GM10266 (cell line): Measurements from ENCODE around the gene ATG16L1.

Experiments used
- DNase-seq: peaks from one replicate; pipeline ENCODE4 v3.0.0; 2012; ENCODE audit errors: extremely low spot score
- TF ChIP-seq, protein P1 (sequence below): IDR thresholded peaks from 2 replicates; pipeline ENCODE4 v1.5.1; 2012; ENCODE audit warnings: mild to moderate bottlenecking, low read depth; ENCODE audit not compliant: control insufficient read depth, insufficient read depth; ENCODE audit errors: missing control alignments

ATG16L1 gene

DNA sequence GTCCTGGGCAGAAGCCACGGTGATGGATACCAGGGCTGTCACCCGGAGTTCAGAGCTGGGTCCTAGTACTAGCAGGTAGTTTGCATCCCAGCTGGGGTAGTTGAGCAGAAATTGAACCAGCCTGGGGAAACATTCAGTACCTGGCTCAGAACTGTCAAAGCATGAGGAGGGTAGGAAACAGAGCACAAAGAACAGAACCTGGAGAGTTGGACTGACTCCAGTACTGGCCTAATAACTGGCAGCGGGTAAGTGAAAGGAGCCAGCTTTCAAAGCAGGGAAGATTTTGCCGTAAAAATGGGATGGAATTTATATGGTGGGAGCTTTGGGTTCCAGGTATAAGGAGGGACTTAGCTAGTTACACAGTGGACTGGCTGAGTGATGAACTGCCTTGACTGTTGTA is 23.8 kb downstream of the ATG16L1 start:
- DNase-seq: no peak
- TF ChIP-seq, protein P1, sequence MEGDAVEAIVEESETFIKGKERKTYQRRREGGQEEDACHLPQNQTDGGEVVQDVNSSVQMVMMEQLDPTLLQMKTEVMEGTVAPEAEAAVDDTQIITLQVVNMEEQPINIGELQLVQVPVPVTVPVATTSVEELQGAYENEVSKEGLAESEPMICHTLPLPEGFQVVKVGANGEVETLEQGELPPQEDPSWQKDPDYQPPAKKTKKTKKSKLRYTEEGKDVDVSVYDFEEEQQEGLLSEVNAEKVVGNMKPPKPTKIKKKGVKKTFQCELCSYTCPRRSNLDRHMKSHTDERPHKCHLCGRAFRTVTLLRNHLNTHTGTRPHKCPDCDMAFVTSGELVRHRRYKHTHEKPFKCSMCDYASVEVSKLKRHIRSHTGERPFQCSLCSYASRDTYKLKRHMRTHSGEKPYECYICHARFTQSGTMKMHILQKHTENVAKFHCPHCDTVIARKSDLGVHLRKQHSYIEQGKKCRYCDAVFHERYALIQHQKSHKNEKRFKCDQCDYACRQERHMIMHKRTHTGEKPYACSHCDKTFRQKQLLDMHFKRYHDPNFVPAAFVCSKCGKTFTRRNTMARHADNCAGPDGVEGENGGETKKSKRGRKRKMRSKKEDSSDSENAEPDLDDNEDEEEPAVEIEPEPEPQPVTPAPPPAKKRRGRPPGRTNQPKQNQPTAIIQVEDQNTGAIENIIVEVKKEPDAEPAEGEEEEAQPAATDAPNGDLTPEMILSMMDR: no peak

DNA sequence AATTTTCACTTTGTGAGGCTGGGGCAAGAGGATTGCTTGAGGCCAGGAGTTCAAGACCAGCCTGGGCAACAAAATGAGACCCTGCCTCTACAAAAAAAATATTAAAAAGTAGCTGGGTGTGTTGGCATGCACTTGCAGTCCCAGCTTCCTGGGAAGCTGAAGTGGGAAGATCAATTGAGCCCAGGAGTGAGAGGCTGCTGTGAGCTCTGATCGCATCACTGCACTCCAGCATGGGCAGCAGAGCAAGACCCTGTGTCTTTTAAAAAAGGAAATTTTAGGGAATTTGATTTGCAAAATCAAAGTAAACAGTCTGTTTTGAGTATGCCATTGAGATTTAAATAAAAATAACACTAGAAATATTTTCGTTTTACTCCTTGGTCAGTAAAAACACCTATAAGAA is 27.4 kb downstream of the ATG16L1 start:
- TF ChIP-seq, protein P1: no peak
- DNase-seq: no peak

DNA sequence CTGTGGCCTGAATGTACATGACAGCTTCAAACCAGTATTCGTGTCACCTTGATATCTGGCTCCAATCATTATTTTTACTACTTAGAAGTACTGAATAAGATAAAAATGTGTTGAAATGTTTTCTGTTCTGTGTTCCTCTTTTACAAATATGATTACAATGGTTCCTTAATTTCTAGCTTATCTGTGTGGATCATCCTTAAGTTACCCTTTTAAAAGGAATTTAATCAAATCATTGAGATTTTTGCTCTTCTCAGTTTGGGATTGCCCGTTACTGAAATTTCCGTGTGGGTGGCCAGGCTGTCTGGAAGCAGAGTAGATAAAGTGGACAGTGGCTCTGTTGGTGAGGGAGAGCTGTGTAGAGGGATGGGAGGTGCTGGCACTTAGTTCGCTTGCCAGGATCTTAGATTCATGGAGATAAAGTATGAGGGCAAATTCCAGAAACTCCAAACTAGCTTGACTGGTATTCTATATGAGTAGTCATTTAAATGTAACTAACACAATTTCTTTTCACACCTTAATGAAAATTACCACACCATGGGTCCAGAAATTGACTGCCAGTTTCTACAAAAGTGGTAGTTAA is 28.7 kb downstream of the ATG16L1 start:
- no peak for DNase-seq
- TF ChIP-seq, protein P1: no peak

DNA sequence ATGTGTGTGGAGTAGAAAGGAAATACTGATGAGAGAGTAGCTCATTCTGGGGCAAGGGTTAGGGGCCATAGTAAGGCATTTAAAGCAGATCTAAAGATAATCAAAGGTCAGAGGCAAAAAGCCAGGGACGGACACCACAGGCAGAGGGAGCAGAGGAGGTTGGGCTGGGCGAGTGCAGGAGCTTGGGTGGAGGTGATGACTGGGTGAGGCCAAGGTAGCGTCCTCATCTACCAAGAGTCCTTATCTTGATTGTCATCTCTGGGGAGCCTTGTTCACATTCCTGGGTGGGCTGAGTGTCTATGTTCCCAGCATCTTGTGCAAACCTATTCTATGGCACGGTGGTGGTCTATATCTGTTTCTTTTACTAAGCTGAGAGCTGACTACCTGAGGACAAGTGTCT is 30.1 kb downstream of the ATG16L1 start:
- no peak for DNase-seq
- TF ChIP-seq, protein P1: no peak

DNA sequence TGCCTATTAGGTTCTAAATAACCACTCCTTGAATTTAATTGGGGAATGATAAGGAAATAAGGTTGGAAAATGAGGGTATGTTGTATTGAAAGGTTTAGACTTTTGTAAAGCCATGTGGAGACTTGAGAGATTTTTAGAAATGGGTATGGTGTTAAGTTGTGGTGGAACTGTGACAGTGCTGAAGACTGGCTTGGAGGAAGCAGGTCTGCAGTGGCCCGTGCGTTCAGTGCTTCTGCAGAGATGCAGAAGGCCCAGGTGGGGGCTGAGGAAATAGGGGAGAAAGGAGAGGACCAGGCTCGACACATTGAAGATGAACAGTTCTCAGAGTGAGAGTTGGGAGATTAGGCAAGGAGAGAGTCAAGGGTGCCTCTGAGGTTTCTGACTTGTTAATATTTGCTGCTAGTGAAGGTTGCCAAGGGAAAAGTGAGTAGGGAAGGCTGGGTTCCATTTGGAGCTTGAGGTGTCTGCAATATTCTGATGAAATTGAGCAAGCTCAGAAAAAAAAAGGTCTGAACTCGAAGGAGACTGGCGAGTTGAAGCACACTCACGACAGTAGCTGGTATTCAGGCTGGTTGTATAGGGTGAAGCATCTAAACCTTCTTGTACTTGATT is 30.6 kb downstream of the ATG16L1 start:
- no peak for DNase-seq
- TF ChIP-seq, protein P1: no peak

DNA sequence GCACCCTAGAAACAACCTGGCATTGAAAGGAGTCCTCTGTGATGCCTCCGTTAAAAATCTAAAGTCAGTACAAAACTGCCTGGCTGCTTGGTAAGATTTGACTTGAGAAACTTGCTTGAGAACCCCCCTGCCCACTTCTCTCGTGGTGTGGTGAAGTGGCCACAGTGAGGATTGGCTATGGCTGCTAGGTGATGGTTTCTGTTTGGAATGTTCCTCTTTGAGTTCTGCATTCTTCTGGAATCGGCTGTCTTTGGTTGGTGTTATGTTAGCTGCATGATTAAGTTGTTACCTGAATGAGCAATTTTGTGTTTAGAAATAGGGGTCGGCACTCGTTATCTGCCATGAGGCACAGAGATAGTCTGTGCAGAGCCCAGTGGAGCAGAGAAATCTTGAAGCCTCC is 34.4 kb downstream of the ATG16L1 start:
- no peak for DNase-seq
- TF ChIP-seq, protein P1: no peak

DNA sequence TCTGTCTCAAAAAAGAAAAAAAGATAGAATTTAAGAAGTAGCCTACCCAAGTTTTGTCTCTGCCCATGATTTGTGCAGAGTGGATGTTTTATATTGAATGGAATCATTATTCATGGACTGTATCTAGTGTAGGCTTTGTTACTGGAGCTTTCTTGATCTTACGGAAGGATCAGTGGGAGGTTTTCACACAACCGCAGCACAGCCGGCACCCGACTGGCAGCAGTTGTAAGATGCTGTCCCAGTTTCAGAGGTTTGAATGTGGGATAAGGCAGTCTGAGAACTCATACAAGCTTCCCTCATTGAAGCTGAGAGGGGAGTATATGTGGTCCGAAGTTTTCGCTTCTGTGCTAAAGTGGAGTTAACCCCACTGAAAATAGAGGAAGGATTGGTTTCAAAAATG is 36.4 kb downstream of the ATG16L1 start:
- DNase-seq: no peak
- TF ChIP-seq, protein P1: no peak
